ENCODE results near the gene TMEM203.

Gene TMEM203

DNA sequence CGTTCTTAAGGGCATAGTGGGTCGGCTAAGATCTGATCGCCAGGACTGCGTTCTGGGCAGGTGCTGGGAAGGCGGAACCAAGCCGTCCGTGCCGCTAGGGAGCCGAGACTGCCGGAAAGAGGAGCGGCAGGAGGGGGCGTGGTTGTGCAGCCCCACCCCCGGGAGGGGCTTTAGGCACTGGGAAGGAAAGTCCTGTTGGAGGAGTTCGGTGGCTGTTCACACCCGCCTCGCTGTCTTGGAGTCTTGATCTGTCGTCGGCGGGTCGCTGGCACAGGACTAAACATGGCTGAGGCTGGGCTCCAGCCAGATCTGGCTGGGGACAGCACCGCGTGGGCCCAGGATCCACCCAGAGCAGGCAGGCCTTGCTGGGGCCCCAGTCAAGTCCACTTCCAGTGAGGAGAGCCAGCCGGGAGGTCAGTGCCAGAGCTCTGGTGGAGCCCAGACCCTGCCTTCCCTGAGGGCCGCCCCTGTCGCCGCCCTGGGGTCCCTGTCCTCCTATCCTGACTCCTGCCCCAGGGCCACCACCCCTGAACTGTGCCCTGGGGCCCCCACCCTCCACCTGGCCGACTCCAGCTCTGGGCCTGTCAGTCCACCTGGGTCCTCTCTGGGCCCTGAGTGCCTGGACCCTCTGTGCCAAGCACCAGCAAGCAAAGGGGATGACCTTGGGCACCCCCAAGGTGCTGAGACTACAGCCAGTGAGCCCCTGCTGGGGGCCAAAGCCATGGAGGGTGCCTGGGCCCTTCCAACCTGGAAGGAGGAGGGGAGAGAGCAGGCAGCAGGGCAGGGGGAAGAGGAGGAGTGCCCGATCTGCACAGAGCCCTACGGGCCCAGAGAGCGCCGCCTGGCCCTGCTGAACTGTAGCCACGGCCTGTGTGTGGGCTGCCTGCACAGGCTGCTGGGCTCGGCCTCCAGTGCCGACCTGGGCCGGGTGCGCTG, 12.1 kb upstream of the TMEM203 start:
- peak; percentile 9 for DNase-seq

DNA sequence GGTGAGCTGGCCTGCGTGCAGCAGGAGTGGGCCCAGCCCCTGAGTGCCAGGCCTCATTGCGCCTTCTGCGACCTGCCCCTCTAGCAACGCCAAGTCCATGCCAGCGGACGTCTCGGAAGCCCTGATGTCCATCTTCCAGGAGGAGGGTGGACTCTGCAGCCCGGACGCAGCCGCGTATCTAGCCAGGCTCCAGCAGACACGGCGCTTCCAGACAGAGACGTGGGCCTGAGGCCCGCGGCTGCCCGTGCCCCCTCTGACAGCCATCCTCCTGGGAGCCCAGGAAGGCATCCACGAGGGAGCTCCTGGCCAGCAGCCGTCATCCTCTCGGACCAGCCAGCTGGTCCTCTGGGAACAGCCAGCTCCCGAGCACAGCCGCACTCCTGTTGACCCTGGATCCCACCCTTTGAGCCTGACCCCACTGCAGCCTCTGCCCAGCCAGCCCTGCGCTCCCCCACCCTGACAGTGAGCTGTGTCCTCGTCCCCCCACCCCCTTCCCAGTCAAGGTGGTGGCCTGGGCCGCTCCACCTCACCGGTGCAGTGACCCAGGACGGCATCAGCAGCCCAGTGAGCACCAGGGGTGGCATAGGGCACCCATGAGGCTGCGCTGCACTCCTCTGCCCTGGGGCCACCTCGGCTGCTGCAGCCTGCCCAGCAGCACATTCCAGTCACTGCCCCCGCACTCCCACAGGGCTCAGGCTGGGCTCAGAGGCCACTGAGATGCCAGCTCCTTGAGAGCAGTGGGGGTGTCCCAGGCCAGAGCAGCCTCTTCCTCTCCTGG, 10.9 kb upstream of the TMEM203 start:
- DNase-seq = no peak

DNA sequence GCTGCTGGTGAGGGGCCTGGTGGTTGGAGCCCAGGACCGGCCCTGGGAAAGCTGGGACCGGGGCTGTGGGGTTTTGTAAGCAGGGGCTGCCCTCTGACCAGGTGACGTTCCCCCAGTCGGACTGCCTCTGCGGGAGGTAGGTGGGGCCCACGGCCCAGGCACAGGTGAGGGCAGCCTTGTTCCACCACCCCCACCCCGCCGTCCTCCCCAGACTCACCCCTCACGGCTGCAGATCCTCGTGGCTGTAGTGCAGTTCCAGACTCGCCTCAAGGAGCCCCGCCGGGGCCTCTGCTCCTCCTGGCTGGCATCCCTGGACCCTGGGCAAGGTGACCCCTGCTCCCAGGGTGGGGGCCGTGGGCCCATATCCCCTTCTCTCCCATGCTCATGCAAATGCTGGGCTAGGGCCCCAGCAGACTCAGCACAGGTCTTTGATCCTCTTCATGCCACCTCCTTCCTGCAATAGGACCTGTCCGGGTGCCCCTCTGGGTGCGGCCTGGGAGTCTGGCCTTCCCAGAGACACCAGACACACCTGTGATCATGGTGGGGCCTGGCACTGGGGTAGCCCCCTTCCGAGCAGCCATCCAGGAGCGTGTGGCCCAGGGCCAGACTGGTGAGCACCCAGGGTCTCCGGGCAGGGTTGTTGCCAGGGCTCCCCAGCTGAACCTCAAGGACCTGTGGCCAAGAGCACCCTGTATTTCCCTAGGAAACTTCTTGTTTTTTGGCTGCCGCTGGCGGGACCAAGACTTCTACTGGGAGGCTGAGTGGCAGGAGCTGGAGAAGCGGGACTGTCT, 9.9 kb upstream of the TMEM203 start:
- DNase-seq = no peak

DNA sequence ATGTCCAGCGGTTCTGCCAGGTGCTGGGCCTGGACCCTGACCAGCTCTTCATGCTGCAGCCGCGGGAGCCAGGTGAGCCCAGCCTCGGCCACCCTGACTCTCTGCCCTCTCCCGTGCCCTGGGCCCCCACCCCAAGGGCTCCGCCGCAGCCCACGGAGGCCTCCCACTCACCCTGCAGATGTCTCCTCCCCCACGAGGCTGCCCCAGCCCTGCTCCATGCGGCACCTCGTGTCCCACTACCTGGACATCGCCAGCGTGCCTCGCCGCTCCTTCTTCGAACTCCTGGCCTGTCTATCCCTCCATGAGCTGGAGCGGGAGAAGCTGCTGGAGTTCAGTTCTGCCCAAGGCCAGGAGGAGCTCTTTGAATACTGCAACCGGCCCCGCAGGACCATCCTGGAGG, 9.2 kb upstream of the TMEM203 start:
- DNase-seq = no peak

DNA sequence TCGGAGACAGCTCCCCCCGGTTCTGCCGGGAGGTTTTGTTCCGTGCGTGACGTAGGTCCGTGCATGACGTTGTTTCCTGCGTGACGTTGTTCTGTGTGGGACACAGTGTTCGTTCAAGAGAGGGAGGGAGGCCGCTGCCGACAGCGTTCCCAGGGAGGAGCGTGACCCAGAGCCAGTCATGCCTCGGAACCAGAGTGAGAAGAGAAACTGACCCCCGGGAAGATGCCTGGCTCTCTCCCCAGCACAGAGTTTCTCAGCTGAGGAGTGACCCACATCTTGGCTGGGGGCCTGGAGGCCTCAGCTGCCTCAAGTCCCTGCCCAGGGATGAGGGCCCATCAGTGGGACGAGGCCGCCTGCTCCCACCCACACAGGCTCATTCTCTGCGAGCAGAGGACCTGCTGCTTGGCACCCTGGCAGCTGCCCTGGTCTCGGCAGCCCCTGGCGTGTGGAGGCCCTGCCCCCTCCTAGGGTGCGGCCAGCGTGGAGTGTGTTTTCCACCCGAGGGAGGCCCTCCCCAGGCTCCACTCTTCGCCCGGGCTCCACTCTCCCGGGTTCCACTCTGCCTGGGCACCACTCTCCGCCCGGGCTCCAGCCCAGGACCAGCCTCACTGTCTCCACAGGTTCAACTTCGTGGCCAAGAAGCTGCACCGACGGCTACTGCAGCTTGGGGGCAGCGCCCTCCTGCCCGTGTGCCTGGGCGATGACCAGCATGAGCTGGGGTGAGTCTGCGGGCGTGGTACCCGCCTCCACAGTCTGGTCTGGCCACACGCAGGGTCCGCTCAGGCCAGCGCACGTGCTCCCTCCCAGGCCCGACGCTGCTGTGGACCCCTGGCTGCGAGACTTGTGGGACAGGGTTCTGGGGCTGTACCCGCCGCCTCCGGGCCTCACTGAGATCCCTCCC, 8.0 kb upstream of the TMEM203 start:
- DNase-seq = no peak

DNA sequence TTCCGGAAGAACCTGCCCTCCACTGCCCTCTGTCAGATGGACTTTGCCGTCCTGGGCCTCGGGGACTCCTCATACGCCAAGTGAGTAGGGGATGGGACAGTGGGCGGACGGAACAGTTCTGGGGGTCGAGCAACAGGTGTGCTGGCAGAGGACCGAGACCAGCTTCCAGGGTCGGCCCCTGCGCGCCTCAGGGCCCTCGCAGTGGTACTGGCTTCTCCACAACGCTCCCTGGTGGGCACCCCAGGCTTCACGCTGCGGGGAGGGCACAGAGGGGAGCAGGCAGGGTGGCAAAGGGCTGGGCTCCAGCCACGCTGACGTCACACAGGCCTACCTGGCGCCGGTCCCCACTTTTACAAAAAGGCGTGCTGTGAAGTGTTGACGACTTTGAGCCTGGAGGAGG, 7.1 kb upstream of the TMEM203 start:
- no peak for DNase-seq

DNA sequence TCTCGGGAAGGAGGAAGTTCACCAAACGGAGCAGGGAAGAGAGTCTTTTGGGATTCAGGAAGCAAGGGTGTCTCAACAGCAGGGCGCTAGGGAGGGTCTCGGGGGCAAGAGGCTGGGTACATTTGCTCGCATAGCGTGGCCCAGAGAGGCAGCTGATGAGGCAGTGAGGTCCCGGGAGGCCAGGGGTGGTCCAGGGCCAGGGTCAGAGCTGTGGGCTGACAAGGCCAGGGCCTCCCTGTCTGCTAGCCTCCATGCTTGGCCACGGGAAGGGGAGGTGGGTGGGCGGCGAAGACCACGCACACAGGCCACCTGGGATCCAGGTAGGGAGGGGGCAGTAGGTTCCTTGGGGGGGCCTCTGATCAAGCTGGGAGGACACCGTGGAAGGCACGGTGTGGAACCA, 6.1 kb upstream of the TMEM203 start:
- DNase-seq = no peak

DNA sequence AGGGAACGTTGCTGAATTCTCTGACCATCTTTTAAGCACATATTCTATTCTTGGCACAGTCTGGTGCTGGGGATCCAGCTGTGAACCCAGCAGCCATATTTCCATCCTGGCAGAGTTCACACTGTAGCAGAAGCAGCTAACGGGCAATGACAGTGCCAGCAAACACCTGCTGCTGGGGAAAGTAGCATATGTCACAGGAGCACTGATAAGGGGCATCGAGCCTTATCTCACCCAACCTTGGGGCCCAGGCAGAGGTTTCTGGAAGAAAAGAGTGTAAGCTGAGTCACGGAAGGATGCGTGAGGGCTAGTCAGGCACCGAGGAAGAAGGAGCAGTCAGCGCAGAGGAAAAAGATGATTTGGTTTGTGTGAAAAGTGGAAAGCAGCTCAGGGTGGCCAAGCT, 1.2 kb upstream of the TMEM203 start:
- DNase-seq = no peak

DNA sequence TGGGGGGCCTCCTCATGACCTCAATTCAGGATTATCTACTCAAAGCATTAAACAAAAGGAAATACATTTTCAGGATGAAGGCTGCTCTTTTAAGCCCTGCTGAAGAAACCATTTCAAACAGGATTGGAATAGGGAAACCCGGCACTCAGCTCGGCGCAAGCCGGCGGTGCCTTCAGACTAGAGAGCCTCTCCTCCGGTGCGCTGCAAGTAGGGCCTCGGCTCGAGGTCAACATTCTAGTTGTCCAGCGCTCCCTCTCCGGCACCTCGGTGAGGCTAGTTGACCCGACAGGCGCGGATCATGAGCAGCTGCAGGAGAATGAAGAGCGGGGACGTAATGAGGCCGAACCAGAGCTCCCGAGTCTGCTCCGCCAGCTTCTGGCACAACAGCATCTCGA, 720 bp downstream of the TMEM203 start:
- no peak for DNase-seq

DNA sequence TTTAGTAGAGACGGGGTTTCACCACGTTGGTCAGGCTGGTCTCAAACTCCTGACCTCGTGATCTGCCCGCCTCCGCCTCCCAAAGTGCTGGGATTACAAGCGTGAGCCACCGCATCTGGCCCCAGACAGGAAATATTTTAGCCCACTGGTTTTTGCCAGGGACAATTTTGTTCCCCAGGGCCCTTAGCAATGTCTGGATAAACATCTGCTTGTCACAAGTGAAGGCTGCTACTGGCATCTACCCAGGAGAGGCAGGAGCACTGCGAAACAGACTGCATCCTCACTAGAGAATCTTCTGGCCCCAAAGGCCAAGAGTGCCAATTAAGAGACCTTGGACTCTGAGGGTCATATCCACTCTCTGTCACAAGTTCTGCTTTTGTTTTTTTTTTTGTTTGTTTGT, 2.5 kb downstream of the TMEM203 start:
- DNase-seq = no peak

DNA sequence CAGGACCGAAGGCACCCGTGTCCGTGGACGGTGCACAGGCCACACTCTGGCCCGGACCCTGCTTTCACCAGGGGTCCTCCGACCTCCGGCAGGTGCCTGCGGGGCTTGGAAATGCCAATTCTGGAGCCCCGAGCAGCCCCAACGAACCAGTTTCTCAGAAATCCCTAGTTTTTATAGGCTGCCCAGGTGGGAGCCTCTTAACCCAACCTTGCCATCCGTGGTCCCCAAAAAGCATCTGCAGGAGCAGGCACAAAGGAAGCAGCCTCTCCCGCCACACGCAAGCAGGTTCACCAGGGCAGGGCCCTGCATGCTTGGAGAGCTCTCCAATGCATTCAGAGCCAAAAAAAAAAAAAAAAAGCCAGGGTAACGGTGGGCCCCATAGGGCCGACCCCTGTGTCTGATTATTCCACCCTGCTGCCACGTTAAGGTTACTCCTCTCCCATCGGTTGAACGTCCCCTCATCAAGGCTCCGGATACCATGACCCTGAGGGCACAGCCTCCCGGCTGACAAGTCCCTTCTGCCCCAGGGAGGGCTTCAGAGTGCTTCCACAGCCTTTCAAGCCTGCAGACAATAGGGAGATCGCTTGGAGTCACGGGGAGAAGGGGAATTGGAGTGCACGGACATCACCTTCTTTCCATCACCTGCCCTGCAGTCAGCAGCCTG, 4.1 kb downstream of the TMEM203 start:
- DNase-seq = no peak

DNA sequence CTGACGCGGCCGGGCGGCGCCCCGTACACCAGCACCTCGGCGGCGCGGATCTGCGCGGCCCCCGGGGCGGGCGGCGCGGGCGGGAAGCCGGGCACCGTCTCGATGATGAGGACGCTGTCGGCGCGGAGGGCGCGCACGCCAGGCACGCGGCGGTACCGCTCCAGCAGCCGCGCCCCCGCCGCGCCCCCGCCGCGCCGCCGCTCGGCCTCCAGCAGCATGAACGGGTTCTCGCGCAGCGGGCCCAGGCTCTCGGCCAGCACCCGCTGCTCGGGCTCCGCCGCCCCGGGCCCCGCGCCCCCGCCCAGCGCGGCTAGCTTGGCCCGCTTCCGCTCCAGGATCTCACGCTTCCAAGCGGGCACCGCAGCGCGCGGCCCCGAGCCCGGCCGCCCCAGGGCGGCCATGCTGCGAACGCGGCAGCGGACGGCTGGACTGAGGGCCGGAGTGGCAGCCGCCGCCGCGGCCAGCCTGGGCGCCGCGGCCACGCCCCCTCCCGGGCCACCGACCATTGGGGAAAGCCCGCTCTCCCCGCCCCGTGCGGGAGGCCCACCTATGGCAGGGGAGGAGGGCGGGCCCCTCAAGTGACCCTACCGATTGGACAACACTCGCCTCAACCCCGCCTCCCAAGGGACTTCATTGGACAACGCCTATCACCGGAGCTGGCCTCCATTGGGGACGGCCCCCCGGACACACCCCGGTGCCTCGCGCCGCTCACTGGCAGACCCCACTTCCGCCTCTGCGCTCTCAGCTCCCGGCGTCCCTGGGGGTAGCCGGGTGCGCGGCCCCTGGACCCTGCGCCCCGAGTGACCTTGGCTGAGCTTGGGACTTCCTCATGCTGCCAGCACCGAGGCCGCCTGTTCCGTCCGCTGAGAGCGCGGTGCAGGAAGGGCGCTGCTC, 4.9 kb downstream of the TMEM203 start, which contains the start of gene TPRN:
TSS of gene TPRN (minus strand) at position 431 of the 894 bp plus-strand sequence. CDS start at position 401, 30 bp downstream.
- DNase-seq = peak; percentile 96

DNA sequence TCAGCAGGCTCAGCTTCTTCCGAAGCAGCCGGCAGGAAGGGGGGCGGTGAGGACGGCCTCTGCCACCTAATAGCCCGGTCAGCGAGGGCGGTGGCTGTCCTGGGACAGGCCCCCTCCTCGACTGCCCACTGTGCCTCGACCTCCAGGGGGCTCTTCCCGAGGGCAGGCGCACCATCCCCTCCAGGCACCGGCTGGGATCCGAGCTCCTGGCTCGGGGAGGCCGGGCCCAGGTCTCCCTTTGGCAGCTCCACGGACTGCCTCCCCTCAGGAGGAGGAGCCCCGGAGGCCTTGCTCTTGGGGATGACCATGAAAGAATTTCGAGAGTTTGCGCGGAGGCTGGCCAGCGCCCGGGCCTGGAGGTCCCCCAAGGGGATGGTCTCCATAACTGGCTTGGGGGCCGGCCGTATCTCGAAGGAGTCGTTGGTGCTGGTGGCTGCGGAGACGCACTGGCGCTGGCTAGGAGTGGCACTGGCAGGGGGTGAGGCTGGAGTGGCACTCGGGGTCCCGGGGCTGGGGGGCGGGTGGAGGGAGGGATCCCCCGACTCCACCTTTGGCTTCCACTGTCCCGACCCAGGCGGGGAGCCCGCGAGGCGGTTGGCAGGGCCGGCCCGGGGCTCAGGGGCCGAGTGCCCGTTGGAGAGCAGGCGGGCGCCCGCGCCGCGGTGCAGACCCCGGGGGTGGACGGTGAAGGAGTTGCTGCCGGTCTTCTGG, 5.9 kb downstream of the TMEM203 start:
- no peak for DNase-seq

DNA sequence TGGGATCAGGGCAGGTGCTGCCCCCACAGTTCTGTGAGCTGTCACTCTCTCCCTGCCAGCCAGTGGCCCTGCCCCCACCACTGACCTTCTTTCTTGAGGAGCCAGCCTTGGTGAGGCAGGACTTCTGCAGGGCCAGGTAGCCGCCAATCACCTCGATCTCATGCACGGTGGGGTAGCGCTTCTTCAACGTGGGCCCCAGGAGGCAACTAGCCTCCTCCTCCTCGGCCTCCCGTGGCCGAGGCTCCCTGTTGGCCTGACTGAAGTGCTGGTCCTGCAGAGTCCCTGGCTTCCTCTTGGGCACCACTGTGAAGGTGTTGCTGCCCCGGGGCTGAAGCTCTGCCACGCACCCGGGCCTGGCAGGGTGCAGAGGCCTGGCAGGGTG, 6.6 kb downstream of the TMEM203 start:
- DNase-seq = no peak

DNA sequence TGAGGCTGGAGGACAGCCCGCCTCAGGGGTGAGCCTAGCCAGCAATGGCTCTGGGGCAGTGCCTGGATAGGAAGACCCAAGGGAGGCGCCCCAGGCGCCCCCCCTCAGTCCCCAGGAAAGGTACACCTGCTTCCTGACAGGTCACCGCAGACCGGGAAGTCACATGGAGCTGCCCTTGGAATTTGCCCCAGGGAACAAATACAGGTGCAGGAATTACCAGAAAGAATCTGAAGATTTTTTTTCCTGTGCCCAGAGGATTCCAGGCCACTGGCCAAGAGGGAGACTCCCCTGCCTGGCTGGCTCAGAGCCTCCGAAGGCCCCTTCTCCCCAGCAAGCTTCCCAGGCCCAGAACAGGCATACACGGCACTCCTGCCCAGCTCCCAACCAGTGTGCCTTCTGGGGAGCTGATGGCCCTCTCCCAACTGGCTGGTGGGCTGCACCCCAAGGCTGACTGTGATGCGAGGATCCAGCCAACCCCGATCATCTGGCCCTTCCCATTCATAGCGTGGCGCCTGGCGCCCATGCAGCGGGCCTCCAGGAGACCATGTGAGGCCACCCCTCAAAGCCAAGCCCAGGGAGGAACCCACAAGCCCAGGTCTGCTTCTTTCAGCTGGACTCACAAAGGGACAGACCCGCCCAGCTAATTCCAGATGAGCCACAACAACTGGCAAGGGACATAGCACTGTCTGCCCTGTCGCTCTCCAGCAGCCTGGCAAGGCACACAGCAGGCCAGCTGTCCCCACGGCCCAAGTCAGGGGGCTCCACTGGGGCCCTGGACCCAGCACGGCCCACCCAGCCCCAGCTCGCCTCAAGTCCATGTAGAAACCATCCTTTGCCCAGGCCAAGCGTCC, 7.2 kb downstream of the TMEM203 start:
- no peak for DNase-seq

DNA sequence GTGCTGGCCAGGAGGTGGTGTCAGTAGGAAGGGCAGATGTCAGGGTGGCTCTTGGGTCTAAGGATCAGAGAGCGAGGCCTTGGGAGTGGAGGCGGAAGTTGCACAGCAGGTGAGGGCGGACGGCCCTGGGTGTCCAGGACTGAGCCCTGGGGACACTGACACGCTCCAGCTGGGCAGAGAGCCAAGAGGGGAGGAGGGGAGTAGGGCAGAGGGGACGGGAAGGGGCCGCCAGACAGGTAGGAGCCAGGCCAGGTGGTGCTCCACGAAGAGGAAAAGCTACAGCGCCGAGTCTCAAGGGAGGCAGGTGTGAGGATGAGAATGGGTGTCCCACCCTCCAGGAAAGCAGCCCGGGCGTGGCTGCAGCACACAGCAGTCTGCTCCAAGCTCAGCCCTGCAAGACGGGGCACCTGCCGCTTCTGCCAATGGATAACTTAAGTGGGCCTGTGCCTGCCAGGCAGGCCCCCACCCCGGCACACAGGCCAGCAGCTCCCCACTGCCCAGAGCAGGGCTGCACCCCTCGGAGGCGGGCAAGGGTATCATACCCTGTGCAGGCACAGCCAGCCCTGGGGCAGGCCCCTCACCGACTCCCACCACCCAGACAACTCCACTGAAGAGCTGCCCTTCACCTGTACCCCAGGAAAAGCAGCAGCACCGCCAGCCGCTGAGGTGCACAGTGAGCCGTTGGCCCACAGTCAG, 9.8 kb downstream of the TMEM203 start:
- no peak for DNase-seq

DNA sequence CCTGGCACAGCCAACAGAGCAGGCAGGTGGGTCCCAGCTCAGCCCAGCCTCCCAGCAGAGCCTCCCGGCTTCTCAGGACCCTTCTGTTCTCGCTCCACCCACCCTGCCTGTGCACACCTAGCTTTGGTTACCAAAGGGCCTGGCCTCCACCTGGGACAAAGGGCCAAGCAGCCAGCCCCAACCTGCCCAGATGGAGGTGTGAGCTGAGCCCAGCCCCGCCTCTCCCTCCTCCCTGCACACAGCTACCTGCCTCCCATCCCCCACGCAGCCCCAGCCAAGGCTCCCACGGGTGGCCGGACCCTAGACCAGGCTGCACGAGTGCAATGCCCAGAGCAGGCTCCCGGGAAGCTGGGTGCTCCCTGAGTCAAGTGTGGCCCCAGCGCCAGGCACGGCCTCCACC, 10.5 kb downstream of the TMEM203 start:
- DNase-seq = no peak

DNA sequence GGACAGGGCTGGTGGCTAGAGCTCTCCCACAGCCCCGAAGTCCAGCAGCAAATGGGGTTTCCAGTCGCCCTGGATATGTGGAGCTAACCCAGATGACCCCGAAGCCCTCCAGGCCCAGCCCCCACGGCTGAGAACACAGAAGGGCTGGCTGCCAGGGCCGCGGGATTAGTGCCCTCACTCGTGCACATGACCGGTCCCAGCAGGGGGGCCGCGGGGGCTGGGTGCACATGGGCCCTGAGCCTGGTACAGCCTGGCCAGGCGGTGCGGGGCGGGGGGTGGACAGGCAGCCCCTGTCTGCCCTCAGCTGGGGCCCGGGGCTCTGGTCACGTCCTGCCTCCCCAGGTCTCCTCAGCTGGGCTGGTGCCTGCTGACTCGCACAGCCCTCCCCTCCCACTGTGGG, 11.1 kb downstream of the TMEM203 start:
- no peak for DNase-seq
